ENCODE measurements around the gene ARMCX1. TPM values are rescaled to one million over a fixed set of nuclear protein-coding genes. Genes with fewer than 3 reads are reported as not detected.

The ARMCX1 gene
- total RNA-seq, 2 experiments from 2014 or later: 1.4 to 1.6 TPM

Other genes with a start within 250 kb of the ARMCX1 start
- 10 to 100 TPM; 21.9 to 23.1 TPM for gene TIMM8A, start 201.8 kb upstream of the ARMCX1 start, total RNA-seq
- gene BTK, start 164.4 kb upstream of the ARMCX1 start, total RNA-seq: under 1 TPM; 0.21 to 0.58 TPM
- gene RPL36A, start 159.5 kb upstream of the ARMCX1 start, total RNA-seq: 100 to 1,000 TPM; 364 to 420 TPM
- gene GLA, start 142.6 kb upstream of the ARMCX1 start, total RNA-seq: 10 to 100 TPM; 40.4 to 43.6 TPM
- 10 to 100 TPM; 32.5 to 33.8 TPM for gene HNRNPH2, start 142.3 kb upstream of the ARMCX1 start, total RNA-seq
- 1 to 10 TPM; 5.4 to 6.3 TPM for gene ARMCX4, start 65.1 kb upstream of the ARMCX1 start, total RNA-seq
- gene ARMCX6, start 67.5 kb downstream of the ARMCX1 start, total RNA-seq: 10 to 100 TPM; 45.2 to 47.3 TPM
- gene ARMCX3, start 72.6 kb downstream of the ARMCX1 start, total RNA-seq: 10 to 100 TPM; 46.8 to 48.2 TPM
- 1 to 10 TPM; 8.7 to 9.7 TPM for gene ARMCX2, start 109.3 kb downstream of the ARMCX1 start, total RNA-seq

All from activated CD4-positive, alpha-beta memory T cell treated with anti-CD3 and anti-CD28 coated beads for 36 hours (primary cell).